NCI-H774 (cell line): ENCODE measurements around the gene FGF18.
A peak's percentile ranks its signal among the peaks of the same experiment; 100 is the strongest.
"Not testable (repeated sequence)": the region's sequence is repeated elsewhere in the genome, so short reads cannot be mapped to it uniquely, and the experiment has no call there.

Experiments used
- DNase-seq: peaks from one replicate; lab custom pipeline; 2025; lab: John Stamatoyannopoulos, UW

The FGF18 gene

GRCh38 chr5:171401167-171401947 is 18.1 kb upstream of the FGF18 start:
- no peak for DNase-seq

- not testable (repeated sequence) for DNase-seq
Measured at GRCh38 chr5:171402751-171403150, 16.7 kb upstream of the FGF18 start.

GRCh38 chr5:171405615-171406014 is 13.8 kb upstream of the FGF18 start:
- no peak for DNase-seq

DNA sequence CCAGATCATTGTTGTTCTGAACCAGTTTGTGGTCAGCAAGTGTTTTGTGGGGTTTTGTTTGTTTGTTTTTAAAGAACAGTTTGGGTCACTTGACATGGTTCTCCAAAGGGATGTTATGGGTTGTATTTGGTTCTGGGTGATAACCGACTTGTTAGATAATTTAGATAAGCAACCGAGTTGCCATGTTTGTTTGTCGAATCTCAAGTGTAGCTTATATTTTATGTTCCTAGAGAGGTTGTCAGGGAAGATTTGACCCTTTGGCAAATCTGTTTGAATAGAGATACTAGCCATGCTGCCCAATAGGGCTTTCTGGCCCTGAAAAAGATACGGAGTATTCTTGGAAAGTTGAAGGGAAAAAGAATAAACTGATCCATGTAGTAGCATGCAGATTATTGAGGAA is 12.2 kb upstream of the FGF18 start:
- DNase-seq = no peak

DNA sequence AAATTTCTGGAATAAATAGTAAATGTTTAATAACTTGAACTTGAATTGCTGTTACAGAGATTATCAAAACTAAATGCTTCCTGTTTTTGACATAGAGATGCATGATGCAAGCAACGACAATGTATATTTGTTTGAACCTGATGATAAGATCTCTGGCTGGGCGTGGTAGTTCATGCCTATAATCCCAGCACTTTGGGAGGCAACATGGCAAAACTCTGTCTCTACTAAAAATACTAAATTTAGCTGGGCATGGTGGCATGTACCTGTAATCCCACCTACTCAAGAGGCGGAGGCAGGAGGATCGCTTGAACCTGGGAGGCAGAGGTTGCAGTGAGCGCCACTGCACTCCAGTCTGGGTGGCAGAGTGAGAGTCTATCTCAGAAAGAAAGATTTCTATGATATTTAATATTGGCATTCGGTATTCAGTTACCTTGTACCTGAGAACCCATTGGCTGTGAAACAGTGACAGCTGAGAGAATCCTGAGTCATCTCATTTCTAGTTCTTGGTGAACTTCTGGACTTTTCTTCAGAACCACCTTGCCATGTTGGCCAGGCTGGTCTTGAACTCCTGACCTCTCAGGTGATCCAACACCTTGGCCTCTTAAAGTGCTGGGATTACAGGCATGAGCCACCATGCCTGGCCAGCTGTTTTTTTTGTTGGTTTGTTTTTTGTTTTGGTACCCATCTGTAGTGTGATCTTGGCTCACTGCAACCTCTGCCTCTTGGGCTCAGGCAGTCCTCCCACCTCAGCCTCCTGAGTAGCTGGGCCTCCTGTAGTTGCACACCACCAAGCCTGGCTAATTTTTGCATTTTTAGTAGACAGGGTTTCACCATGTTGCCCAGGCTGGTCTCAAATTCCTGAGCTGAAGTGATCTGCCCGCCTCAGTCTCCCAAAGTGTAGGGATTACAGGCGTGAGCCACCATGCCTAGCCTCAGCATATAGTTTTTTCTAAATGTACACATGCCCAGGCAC is 10.0 kb upstream of the FGF18 start:
- no peak for DNase-seq

- no peak for DNase-seq
Measured at GRCh38 chr5:171410181-171410580, 9.3 kb upstream of the FGF18 start.

DNA sequence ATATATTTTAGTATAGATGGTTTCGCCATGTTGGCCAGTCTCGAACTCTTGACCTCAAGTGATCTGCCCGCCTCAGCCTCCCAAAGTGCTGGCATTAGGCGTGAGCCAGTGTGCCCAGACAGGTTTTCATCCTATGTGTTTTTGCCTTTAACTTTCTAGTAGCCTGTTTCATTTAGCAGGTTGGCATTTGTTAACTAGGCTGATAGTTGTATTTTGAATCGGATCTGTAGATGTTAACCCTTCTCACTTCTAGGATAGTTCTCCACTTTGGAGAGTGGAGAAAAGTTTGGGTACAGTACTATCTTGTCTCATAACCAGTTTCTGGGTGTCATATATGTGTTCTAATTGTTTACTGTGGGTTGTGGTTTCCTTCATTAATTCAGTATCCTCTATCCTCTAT is 7.3 kb upstream of the FGF18 start:
- no peak for DNase-seq

DNA sequence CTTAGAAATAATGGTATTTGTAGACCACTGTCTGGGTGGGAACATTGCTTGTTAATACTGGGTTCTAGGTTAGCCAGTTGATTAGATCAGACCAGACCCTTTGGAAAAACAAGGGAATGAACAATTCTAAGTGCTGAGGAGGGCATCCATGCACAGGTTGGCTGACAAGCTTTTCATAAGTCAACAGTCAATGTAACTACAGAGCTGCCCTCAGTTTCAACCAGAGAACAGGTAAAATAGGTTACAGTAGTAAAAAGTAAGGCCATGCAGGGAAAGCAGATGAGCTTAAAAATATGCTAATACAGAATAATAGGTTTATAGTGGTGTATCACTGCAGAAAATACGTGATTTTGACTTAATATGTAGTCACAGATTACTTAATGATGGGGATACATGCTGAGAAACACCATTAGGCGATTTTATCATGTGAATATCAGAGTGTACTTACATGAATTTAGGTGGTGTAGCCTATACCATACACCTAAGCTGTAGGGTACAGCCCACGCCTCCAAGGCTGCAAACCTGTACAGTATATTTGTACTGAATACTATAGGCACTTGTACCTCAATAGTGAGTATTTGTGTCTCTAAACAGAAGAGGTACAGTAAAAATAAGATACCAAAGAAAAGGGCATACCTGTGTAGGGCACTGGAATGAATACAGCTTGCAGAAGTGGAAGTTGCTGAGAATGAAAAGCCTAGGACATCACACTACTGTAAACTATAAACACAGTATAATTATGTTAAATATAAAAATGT is 6.1 kb upstream of the FGF18 start:
- DNase-seq = no peak

DNA sequence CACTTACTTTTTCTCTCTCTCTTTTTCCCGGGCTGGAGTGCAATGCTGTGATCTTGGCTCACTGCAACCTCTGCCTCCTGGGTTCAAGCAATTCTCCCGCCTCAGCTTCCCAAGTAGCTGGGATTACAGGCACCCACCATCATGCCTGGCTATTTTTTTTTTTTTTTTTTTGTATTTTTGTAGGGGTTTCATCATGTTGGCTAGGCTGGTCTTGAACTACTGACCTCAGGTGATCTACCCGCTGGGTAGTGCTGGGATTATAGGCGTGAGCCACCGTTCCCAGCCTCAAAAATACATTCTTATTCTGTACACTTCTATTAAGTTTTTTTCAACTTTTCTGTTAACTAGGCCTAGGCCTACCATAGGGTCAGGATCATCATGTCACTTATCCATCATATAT is 5.5 kb upstream of the FGF18 start:
- not testable (repeated sequence) for DNase-seq

GRCh38 chr5:171415115-171415730 is 4.2 kb upstream of the FGF18 start:
- no peak for DNase-seq

DNA sequence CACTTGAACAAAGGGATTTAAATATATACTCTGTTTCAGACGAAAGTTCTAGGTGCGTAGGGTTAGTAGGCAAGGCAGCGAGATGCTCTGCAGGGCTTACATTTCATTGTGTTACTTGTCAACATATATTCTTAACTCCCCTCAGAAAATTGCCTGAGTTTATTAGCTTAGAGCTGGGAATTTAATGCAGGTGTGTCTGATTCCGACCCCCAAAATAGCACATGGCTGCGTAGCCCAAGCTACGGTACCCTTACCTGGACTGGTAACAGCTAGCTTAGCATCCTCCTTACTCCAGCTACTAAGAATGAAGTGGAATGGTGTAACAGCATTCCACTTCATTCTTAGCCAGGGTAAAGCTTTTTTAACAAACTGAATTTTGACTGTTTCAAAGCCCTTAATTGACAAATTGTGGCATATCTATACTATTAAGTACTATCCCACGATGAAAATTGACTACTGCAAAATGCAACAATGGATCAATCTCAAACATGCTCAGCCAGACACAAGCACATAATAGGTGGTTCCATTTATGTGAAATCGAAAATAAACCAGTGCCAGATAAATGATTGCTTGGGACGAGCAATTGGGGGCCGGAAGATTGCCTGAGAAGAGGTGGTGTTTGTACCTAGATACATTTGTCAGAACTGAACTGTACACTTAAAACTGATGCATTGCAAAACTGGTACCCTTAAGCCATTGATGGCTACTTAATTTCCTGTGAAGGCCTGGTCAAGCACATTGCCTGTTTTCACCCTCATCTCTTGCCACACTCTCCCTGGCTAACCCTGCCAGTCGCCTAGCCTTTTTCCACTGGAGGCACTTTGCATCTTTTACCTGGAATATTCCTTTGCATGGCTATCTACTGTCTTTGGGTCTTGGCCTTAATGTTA is 3.0 kb upstream of the FGF18 start:
- DNase-seq = no peak

DNA sequence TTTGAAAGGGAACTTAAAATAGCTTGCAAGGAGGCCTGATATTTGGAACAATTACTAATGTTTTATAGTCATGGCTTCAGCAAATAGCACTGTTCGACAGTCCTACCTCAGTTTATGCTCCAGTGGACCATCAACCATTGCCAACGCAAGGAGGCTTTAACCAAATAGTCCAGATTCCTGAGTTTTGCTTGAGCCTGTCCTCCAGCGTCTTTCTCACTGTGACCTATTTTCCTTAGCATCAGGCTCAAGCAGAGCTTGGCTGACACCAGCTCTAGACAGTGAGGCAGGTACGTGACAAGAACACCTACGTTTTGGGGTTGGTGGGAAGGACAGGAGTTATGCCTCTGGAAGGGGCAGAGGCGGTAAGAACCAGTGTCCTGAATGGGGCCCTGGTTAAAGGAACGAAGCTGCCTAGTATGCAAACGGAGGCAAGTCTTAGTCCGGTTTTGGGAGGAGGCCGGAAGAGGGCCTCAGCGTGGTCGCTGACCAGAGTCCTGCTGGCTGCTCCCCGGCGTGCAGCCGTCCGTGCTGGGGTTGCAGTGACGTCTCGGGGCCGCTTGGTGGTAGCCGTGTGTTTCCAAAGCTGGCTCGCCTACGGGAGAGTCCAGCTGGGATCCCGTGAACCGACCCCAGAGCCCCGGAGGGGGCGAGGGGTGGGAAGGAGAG is 998 bp upstream of the FGF18 start:
- DNase-seq = peak; percentile 59

- no peak for DNase-seq
Measured at GRCh38 chr5:171419688-171420430, 412 bp downstream of the FGF18 start.

- no peak for DNase-seq
Measured at GRCh38 chr5:171420431-171421241, 1.2 kb downstream of the FGF18 start.

DNA sequence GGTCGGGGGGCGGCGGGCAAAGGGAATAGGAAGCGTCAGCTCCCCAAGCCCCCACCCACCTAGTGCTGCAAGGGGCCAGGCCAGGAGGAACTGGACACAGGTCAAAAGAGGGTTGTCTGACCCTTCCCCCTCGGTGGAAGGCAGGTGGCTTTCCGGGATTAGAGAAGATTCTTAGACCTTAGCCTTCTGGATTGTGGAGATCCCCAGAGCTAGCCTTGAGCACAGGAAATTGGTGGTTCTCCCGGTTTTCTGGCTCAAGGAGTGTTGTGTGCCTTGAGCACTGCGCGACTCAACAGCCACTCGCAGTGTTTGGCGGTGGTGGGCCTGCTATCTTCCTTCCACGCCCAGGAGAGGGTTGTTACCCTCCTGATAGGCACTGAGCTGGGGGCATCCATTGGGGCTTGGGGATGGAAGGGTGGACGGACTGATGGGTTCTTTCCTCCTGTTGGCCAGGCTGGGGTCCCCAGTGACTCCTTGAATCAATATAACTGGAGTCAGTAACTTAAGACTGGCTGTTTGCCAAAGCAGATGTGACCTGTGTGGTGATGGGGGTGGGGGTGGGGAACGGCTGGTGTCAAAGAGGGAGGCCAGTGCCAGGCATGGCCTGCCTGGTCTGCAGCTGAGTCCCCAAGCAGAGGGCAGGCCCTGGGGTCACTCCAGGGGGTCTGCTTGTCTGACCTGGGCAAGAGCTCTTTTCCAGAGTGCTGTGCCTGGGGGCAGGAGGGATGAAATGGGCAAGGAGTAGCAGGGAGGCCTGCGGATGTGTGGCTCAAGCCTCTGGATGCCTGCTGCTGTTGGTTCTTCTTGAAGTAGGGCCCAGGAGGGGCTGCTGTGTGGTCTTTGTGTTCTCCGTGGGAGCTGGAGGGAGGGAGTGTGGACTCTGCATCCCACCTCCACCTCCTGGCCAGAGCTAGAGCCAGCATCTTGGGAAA is 2.1 kb downstream of the FGF18 start:
- DNase-seq = no peak

DNA sequence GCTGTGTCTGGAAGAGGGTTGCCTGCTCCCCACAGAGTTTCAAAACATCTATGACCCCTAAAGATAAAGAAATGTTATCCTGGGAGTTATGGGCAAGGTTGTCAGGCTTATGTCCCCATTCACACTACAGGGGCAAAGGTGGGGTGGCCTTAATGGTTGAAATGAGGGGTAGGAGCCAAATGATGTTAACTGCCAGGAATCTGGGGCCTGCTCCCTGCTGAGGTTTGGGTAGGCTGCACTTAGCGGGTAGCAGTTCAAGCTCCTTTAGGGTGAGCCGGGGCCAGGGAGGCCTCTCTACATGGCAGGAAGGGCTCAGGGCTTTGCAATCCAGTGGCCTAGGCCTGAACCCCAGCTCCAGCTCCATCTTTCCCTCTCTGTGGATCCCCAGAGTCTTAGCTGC is 3.0 kb downstream of the FGF18 start:
- DNase-seq = no peak

GRCh38 chr5:171422902-171423663 is 3.6 kb downstream of the FGF18 start:
- no peak for DNase-seq
